ENCODE data around the gene PTPRR.

DNA sequence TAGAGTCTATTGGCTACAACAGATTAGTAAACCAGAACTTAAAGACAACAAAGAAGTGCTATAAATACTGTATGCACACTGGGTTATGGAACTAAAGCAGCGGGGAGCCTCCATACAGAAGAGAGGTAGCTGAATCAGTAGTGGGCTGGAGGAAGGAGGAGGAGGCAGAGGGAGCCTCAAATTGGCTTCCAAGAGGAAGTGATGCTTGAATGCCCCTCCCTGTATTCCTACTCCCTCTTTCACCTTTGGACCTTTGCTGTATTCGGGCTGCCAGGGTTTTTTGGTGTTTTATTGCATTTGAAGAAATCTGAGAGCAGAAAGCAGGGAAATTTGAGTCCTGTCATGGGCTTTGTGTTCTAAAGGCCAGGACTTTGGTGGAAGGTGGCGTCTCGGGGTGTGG is 179.3 kb downstream of the PTPRR start:
- TF ChIP-seq POLR2A (IDR thresholded peaks at IDR 0.05) (no peak), POLR2AphosphoS5 (IDR thresholded peaks at IDR 0.05) (no peak)
- TF ChIP-seq, protein P1, sequence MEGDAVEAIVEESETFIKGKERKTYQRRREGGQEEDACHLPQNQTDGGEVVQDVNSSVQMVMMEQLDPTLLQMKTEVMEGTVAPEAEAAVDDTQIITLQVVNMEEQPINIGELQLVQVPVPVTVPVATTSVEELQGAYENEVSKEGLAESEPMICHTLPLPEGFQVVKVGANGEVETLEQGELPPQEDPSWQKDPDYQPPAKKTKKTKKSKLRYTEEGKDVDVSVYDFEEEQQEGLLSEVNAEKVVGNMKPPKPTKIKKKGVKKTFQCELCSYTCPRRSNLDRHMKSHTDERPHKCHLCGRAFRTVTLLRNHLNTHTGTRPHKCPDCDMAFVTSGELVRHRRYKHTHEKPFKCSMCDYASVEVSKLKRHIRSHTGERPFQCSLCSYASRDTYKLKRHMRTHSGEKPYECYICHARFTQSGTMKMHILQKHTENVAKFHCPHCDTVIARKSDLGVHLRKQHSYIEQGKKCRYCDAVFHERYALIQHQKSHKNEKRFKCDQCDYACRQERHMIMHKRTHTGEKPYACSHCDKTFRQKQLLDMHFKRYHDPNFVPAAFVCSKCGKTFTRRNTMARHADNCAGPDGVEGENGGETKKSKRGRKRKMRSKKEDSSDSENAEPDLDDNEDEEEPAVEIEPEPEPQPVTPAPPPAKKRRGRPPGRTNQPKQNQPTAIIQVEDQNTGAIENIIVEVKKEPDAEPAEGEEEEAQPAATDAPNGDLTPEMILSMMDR (IDR thresholded peaks at IDR 0.05 in 8 of 11, conservative IDR thresholded peaks at IDR 0.05 in 3 of 11), result no peak
